Breast epithelium (tissue), 4 donors: ENCODE results near the gene ASB6. TPM values are rescaled to one million over a fixed set of nuclear protein-coding genes. Genes with fewer than 3 reads are reported as not detected.

Experiments used
- DNase-seq, 2 donors: peaks; one replicate each; pipeline ENCODE4 v3.0.0-alpha.2; 2019; ENCODE audit warnings: low spot score in 2 of 2
- H3K27ac ChIP-seq, 2 donors: fragments of 200-600 bp; sonication (generic) in 1 of 2; one replicate each; pipeline ENCODE4 v1.5.1; 2016 to 2019; ENCODE audit warnings: mild to moderate bottlenecking in 1 of 2
- H3K27me3 ChIP-seq, 2 donors: fragments of 200-600 bp; sonication (generic) in 1 of 2; one replicate each; pipeline versions ENCODE4 v1.5.1 to v1.6.0; 2017 to 2019; ENCODE audit warnings: control low read depth in 1 of 2, mild to moderate bottlenecking in 1 of 2
- H3K36me3 ChIP-seq: fragments of 200-600 bp; one replicate; pipeline ENCODE4 v1.5.1; 2019
- H3K4me1 ChIP-seq, 2 donors: fragments of 200-600 bp; sonication (generic); one replicate each; pipeline ENCODE4 v1.5.1; 2016 to 2019; ENCODE audit warnings: control low read depth in 1 of 2
- H3K4me3 ChIP-seq, 3 donors: fragments of 200-600 bp; sonication (generic); 1 replicate in 2 of 3; 2 replicates in 1 of 3; pipeline ENCODE4 v1.5.1; 2016 to 2019; ENCODE audit warnings: mild to moderate bottlenecking in 3 of 3, moderate library complexity in 2 of 3
- H3K9me3 ChIP-seq, 2 donors: fragments of 200-600 bp; sonication (generic) in 1 of 2; one replicate each; pipeline ENCODE4 v1.5.1; 2016 to 2019; ENCODE audit warnings: control low read depth in 1 of 2
- POLR2A ChIP-seq: fragments of 450-650 bp; IDR thresholded peaks from one replicate; pipeline ENCODE4 v1.6.1; 2016; ENCODE audit warnings: antibody characterized with exemption, mild to moderate bottlenecking, moderate library complexity
- POLR2AphosphoS5 ChIP-seq, 3 donors: sonication (generic); formaldehyde crosslinking; IDR thresholded peaks; one replicate each; pipeline ENCODE4 v1.6.1; 2017; ENCODE audit warnings: antibody characterized with exemption in 3 of 3
- intact Hi-C: fragments of 100-400 bp; cut with DNase I; formaldehyde crosslinking; loops from one replicate; pipeline ENCODE4 v1.15.1; 2023; ENCODE audit warnings: low total_unique reads
- total RNA-seq, 3 donors: library from RNA; depleted of rRNA; stranded (reverse); fragments of >200 nt; gene quantifications; one replicate each; pipeline ENCODE4 v1.1.0, GENCODE V29; 2016
- TF ChIP-seq, protein P1 (sequence below), 3 donors: fragments of 450-650 bp; IDR thresholded peaks; one replicate each; pipeline ENCODE4 v1.5.1; 2016 to 2017; ENCODE audit warnings: antibody characterized with exemption in 3 of 3, mild to moderate bottlenecking in 3 of 3, moderate library complexity in 3 of 3

The ASB6 gene
- total RNA-seq, 3 donors from 2014 or later = 11.2 to 24.4 (median 21.6) TPM

- Histone ChIP-seq H3K4me1 (no peaks in the 10 kb centered on the region), H3K4me3 (no peak overlapping the region), H3K36me3 (no peaks in the 10 kb centered on the region), H3K27me3 (no peaks in the 10 kb centered on the region), H3K27ac (peak overlapping the region; percentile 21 to 90), H3K9me3 (no peaks in the 10 kb centered on the region)
- no peak for DNase-seq
- intact Hi-C loops = no loop called here
- TF ChIP-seq, protein P1, sequence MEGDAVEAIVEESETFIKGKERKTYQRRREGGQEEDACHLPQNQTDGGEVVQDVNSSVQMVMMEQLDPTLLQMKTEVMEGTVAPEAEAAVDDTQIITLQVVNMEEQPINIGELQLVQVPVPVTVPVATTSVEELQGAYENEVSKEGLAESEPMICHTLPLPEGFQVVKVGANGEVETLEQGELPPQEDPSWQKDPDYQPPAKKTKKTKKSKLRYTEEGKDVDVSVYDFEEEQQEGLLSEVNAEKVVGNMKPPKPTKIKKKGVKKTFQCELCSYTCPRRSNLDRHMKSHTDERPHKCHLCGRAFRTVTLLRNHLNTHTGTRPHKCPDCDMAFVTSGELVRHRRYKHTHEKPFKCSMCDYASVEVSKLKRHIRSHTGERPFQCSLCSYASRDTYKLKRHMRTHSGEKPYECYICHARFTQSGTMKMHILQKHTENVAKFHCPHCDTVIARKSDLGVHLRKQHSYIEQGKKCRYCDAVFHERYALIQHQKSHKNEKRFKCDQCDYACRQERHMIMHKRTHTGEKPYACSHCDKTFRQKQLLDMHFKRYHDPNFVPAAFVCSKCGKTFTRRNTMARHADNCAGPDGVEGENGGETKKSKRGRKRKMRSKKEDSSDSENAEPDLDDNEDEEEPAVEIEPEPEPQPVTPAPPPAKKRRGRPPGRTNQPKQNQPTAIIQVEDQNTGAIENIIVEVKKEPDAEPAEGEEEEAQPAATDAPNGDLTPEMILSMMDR (IDR thresholded peaks at IDR 0.05) = no peak
- no peak for TF ChIP-seq POLR2AphosphoS5 (IDR thresholded peaks at IDR 0.05)
Observed at GRCh38 chr9:129673602-129674001, 31.7 kb upstream of the ASB6 start.

GRCh38 chr9:129672702-129673101 lies 30.8 kb upstream of the ASB6 start:
- intact Hi-C loops = no loop called here
- no peak overlapping the region for H3K4me3 ChIP-seq
- no peaks in the 10 kb centered on the region for H3K36me3 ChIP-seq
- no peaks in the 10 kb centered on the region for H3K9me3 ChIP-seq
- no peaks in the 10 kb centered on the region for H3K4me1 ChIP-seq
- peak overlapping the region in 1 of 2 donors; percentile 75 for H3K27ac ChIP-seq
- no peaks in the 10 kb centered on the region for H3K27me3 ChIP-seq
- TF ChIP-seq POLR2A (no peak), POLR2AphosphoS5 (IDR thresholded peaks at IDR 0.05) (no peak)
- TF ChIP-seq, protein P1 (IDR thresholded peaks at IDR 0.05) = no peak
- DNase-seq = no peak

DNA sequence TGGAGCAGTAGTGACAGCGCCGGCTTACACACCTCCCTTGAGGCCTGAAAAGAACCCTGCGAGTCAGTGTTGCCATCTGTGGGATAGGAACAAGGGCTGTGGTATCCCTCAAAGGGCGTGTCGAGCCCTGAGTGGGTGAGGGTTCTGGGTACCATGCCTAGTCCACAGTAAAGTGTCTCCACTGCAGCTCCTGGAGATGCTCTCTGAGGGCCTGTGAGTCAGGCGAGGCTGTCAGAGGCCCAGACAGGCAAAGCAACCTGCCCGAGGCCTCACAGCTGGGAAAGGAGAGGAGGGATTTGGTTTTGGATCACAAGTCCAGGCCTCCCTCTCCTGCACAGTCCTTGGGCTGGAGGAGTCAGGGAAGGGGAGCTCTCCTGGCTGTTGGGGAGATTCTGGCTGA lies 29.6 kb upstream of the ASB6 start:
- intact Hi-C loops = no loop called here
- Histone ChIP-seq H3K36me3 (no peaks in the 10 kb centered on the region), H3K9me3 (no peaks in the 10 kb centered on the region), H3K4me1 (no peaks in the 10 kb centered on the region), H3K27ac (peak overlapping the region; percentile 45 to 75), H3K27me3 (no peaks in the 10 kb centered on the region), H3K4me3 (peak overlapping the region in 1 of 3 donors; percentile 19)
- no peak for DNase-seq
- TF ChIP-seq, protein P1 (IDR thresholded peaks at IDR 0.05) = no peak
- TF ChIP-seq POLR2A = no peak
- no peak for TF ChIP-seq POLR2AphosphoS5 (IDR thresholded peaks at IDR 0.05)

GRCh38 chr9:129671065-129671464 lies 29.1 kb upstream of the ASB6 start:
- intact Hi-C loops = no loop called here
- Histone ChIP-seq H3K36me3 (no peaks in the 10 kb centered on the region), H3K27me3 (no peaks in the 10 kb centered on the region), H3K9me3 (no peaks in the 10 kb centered on the region), H3K4me1 (no peaks in the 10 kb centered on the region), H3K4me3 (no peak overlapping the region), H3K27ac (peak overlapping the region; percentile 45 to 75)
- DNase-seq = no peak
- TF ChIP-seq, protein P1 (IDR thresholded peaks at IDR 0.05) = no peak
- TF ChIP-seq POLR2A = no peak
- TF ChIP-seq POLR2AphosphoS5 (IDR thresholded peaks at IDR 0.05) = no peak

DNA sequence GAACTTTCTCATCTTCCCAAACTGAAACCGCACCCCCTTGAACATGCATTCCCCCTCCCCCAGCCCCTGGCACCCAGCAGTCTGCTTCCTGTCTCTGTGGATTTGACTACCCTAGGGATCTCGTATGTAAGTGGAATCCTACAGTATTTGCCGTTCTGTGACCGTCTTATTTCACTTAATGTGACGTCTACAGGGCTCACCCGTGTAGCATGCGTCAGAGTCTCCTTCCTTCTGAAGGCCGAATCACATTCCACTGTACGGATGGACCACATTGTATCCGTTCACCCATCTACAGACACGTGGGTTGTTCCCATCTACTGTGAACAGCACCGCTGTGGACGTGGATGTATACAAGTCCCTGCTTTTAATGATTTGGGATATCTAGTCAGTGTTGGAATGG lies 28.0 kb upstream of the ASB6 start:
- Histone ChIP-seq H3K27ac (peak overlapping the region in 1 of 2 donors; percentile 43), H3K27me3 (no peaks in the 10 kb centered on the region), H3K4me3 (no peak overlapping the region), H3K9me3 (no peaks in the 10 kb centered on the region), H3K4me1 (no peaks in the 10 kb centered on the region), H3K36me3 (no peaks in the 10 kb centered on the region)
- no peak for TF ChIP-seq POLR2AphosphoS5 (IDR thresholded peaks at IDR 0.05)
- TF ChIP-seq, protein P1 (IDR thresholded peaks at IDR 0.05) = no peak
- TF ChIP-seq POLR2A = no peak
- DNase-seq = no peak
- intact Hi-C loops = no loop called here
